BE2C (cell line): ENCODE results near the gene ENOX1.

ENCODE experiments used
- DNase-seq: peaks from one replicate; pipeline ENCODE4 v3.0.0-alpha.2; 2020
- H3K27me3 ChIP-seq: fragments of 250-450 bp; sonication (Bioruptor Pico); 2 replicates; pipeline ENCODE4 v1.5.1; 2020; ENCODE audit warnings: mild to moderate bottlenecking
- H3K36me3 ChIP-seq: fragments of 250-450 bp; sonication (Bioruptor Pico); 2 replicates; pipeline ENCODE4 v1.5.1; 2020; ENCODE audit warnings: mild to moderate bottlenecking
- H3K4me1 ChIP-seq: fragments of 250-450 bp; sonication (Bioruptor Pico); 2 replicates; pipeline ENCODE4 v1.5.1; 2020
- H3K4me3 ChIP-seq: 2 replicates; pipeline ENCODE4 v1.5.1; 2011; ENCODE audit warnings: low read depth, low read length
- H3K9me3 ChIP-seq: fragments of 250-450 bp; sonication (Bioruptor Pico); 2 replicates; pipeline ENCODE4 v1.5.1; 2020
- TF ChIP-seq, protein P1 (sequence below): IDR thresholded peaks from 2 replicates; pipeline ENCODE4 v1.5.1; 2012; ENCODE audit warnings: mild to moderate bottlenecking, low read depth, low read length

Gene ENOX1

DNA sequence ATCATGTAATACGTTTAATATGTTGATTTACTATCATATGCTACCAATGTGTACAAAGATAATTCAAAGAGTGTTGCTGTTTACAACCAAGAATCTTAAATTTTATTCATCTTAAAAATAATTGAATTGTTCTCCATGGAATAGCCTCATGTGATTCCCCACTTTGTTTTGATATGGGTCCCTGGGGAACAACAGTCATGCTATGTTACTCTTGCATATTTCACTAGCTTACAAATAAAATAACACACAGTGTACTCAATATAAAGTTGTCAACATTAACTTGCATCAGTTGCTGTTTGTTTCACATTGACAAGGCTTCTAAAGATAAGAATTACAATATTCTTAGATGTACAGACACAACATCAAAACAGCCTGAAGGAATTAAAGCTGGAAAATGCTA is 2.3 kb downstream of the ENOX1 start:
- Histone ChIP-seq H3K4me3 (no peak overlapping the region), H3K36me3 (no peaks in the 10 kb centered on the region), H3K9me3 (no peaks in the 10 kb centered on the region), H3K27me3 (no peaks in the 10 kb centered on the region), H3K4me1 (peaks cover 18% of the 10 kb centered on the region)
- TF ChIP-seq, protein P1, sequence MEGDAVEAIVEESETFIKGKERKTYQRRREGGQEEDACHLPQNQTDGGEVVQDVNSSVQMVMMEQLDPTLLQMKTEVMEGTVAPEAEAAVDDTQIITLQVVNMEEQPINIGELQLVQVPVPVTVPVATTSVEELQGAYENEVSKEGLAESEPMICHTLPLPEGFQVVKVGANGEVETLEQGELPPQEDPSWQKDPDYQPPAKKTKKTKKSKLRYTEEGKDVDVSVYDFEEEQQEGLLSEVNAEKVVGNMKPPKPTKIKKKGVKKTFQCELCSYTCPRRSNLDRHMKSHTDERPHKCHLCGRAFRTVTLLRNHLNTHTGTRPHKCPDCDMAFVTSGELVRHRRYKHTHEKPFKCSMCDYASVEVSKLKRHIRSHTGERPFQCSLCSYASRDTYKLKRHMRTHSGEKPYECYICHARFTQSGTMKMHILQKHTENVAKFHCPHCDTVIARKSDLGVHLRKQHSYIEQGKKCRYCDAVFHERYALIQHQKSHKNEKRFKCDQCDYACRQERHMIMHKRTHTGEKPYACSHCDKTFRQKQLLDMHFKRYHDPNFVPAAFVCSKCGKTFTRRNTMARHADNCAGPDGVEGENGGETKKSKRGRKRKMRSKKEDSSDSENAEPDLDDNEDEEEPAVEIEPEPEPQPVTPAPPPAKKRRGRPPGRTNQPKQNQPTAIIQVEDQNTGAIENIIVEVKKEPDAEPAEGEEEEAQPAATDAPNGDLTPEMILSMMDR, result no peak
- no peak for DNase-seq

DNA sequence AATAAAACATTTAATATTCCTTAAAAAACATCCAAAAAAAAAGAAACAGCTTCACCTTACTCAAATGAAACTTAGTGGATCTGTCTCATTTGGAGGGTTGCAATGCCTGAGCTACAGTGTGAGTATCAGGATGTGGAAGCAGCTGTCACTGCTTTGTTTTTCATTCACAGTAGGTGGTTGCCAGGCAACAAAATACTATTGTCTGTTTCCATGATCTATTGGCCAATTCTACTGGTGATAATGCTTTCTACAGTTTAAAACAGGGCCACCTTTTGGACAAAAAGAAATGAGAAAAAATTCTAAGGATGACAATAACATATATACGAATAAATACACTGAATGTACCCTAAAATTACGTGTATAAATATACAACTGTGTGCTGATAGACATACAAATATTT is 3.0 kb downstream of the ENOX1 start:
- Histone ChIP-seq H3K36me3 (no peaks in the 10 kb centered on the region), H3K4me1 (peaks cover 18% of the 10 kb centered on the region), H3K4me3 (no peak overlapping the region), H3K27me3 (no peaks in the 10 kb centered on the region), H3K9me3 (no peaks in the 10 kb centered on the region)
- TF ChIP-seq, protein P1, result no peak
- DNase-seq, result peak; percentile 50

DNA sequence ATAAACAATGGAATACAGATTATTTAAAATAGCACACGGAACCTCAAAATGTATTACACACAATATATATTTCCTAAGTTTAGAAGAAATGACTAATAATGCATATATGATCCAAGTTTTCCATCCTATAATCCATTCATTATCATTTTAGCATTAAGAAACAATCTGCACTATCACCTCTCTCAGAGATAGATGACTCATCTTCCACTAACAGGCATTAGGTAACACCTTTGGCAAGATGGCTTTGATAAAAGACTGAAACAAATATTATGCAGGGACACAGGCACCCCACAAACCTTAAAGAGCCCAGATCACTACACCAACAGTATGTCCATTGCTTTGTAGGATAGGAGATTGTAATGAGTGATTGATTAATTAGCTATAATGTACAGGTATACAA is 4.1 kb downstream of the ENOX1 start:
- Histone ChIP-seq H3K4me1 (peaks cover 29% of the 10 kb centered on the region), H3K36me3 (no peaks in the 10 kb centered on the region), H3K9me3 (no peaks in the 10 kb centered on the region), H3K4me3 (no peak overlapping the region), H3K27me3 (no peaks in the 10 kb centered on the region)
- TF ChIP-seq, protein P1, result no peak
- no peak for DNase-seq

DNA sequence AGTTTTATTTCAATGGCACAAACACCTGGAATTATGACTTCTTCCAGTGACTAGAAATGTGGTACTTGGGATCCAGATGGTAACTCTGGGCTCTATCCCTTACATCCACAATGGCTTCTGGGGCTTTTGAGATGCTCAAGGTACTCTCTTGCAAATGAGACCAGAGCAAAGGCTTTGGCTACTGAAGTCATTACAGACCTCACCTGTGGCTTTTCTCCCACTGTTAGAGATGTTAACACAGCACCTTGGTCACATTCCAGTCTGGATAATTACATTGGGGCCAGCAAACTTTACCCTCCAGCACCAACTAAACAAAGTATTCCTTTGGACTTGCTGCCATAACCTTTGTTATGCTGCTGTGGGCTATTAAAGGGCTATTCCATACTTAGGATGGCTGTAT is 6.1 kb downstream of the ENOX1 start:
- Histone ChIP-seq H3K4me1 (peaks cover 35% of the 10 kb centered on the region), H3K27me3 (no peaks in the 10 kb centered on the region), H3K36me3 (no peaks in the 10 kb centered on the region), H3K4me3 (no peak overlapping the region), H3K9me3 (no peaks in the 10 kb centered on the region)
- TF ChIP-seq, protein P1, result no peak
- DNase-seq, result no peak

DNA sequence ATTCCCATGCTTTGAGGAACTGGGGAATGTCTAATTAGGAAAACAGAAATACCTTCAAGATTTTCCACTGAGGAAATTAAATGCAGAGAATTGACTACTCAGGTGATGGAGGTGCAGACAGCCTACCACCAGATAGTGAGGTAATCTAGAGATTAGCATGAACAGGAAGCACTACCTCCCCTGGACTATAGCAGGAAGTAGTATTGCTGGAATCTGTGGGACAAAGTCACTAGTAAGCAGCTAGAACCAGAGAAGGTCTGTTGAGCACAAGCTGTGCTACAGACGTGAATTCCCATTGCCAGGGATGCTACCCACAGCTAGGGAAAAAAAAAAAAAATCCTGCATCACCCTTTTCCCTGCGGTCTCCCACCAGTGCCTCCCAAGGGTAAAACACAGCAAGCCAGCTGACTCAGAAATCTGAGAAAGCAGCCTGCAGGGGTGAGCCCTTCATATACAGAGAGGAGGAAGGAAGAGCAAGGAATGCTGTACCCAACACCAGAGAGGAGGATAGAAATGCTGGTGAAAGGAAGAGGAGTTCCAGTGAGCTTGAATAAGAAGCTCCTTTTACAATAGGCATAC is 10.2 kb downstream of the ENOX1 start:
- TF ChIP-seq, protein P1, result no peak
- peaks cover 17% of the 10 kb centered on the region for H3K4me1 ChIP-seq
- no peak overlapping the region for H3K4me3 ChIP-seq
- no peaks in the 10 kb centered on the region for H3K27me3 ChIP-seq
- no peaks in the 10 kb centered on the region for H3K9me3 ChIP-seq
- H3K36me3 ChIP-seq, result no peaks in the 10 kb centered on the region
- no peak for DNase-seq

DNA sequence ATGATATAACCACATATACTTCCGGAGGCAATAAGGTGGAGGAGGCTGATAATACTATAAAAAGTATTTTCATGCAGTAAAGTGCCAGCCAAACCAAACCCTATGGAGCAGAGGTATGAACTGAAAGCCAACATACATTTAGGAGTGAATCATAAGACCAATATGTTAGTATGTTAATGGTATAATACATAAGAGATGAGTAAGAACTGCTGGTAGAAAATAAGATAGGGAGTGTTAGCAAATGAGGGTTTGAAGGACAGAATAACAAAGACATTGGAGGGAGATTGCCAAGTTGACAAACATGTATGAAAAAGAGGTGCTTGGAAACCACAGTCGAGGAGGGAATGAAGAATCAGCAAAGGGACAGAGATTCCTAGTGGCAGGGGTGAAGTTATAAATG is 10.8 kb downstream of the ENOX1 start:
- Histone ChIP-seq H3K27me3 (no peaks in the 10 kb centered on the region), H3K4me1 (peaks cover 17% of the 10 kb centered on the region), H3K4me3 (no peak overlapping the region), H3K36me3 (no peaks in the 10 kb centered on the region), H3K9me3 (no peaks in the 10 kb centered on the region)
- TF ChIP-seq, protein P1, result no peak
- no peak for DNase-seq
